Activated CD4-positive, CD25-positive, alpha-beta regulatory T cell treated with anti-CD3 and anti-CD28 coated beads, Interleukin-2, amount 50 U/mL, for 16 hours (primary cell): ENCODE results near the gene CELSR1.

ENCODE experiments used
- DNase-seq: peaks from one replicate; pipeline ENCODE4 v3.0.0-alpha.2; 2020; ENCODE audit warnings: low read depth, low spot score

CELSR1 gene

GRCh38 chr22:46574993-46575910, 37.8 kb upstream of the CELSR1 start:
- no peak for DNase-seq

- DNase-seq: no peak
These were observed 37.1 kb upstream of the CELSR1 start for GRCh38 chr22:46574438-46574992.

GRCh38 chr22:46573781-46574437, 36.5 kb upstream of the CELSR1 start:
- no peak for DNase-seq

GRCh38 chr22:46572911-46573780, 35.7 kb upstream of the CELSR1 start:
- no peak for DNase-seq

GRCh38 chr22:46571642-46572250, 34.3 kb upstream of the CELSR1 start:
- DNase-seq: no peak

GRCh38 chr22:46569848-46570695, 32.7 kb upstream of the CELSR1 start:
- DNase-seq: no peak

- DNase-seq: no peak
These were observed 31.8 kb upstream of the CELSR1 start for GRCh38 chr22:46569055-46569847.

GRCh38 chr22:46568102-46568809, 30.8 kb upstream of the CELSR1 start:
- no peak for DNase-seq

- DNase-seq: no peak
These were observed 30.1 kb upstream of the CELSR1 start for GRCh38 chr22:46567471-46567870.

GRCh38 chr22:46564084-46564714, 26.8 kb upstream of the CELSR1 start:
- no peak for DNase-seq

GRCh38 chr22:46563381-46564083, 26.1 kb upstream of the CELSR1 start:
- peak; percentile 47 for DNase-seq

- no peak for DNase-seq
These were observed 24.1 kb upstream of the CELSR1 start for GRCh38 chr22:46561435-46561905.

- no peak for DNase-seq
These were observed 23.4 kb upstream of the CELSR1 start for GRCh38 chr22:46560696-46561295.

- no peak for DNase-seq
These were observed 20.5 kb upstream of the CELSR1 start for GRCh38 chr22:46557736-46558480.

GRCh38 chr22:46556775-46557174, 19.4 kb upstream of the CELSR1 start:
- DNase-seq: no peak

- no peak for DNase-seq
These were observed 15.8 kb upstream of the CELSR1 start for GRCh38 chr22:46553189-46553588.
